GM12892 (cell line): Measurements from ENCODE around the gene ATP8A1.

ENCODE experiments used
- POLR2A ChIP-seq: IDR thresholded peaks from 2 replicates; pipeline ENCODE4 v1.6.1; 2011; ENCODE audit warnings: low read depth, low read length, control low read depth
- POLR2AphosphoS5 ChIP-seq: IDR thresholded peaks from 2 replicates; pipeline ENCODE4 v1.6.1; 2011; ENCODE audit warnings: low read depth, low read length, control low read depth

- TF ChIP-seq POLR2A, result no peak
- no peak for TF ChIP-seq POLR2AphosphoS5
Observed at GRCh38 chr4:42558156-42558555, 98.7 kb downstream of the ATP8A1 start.
